Thyroid gland (tissue), 4 donors: Measurements from ENCODE around the gene MICU1.

Experiments used
- POLR2A ChIP-seq, 2 donors: fragments of 450-650 bp; IDR thresholded peaks; one replicate each; pipeline ENCODE4 v1.6.1; 2017; ENCODE audit warnings: antibody characterized with exemption in 2 of 2, mild to moderate bottlenecking in 2 of 2, moderate library complexity in 1 of 2
- TF ChIP-seq, protein P1 (sequence below), 6 experiments: fragments of 200-600 bp in 3 of 6; fragments of 450-650 bp in 3 of 6; sonication (generic) in 3 of 6; IDR thresholded peaks; one replicate each; pipeline ENCODE4 v1.5.1; 2016 to 2019; ENCODE audit warnings: antibody characterized with exemption in 6 of 6, mild to moderate bottlenecking in 2 of 6, inconsistent platforms in 1 of 6, moderate library complexity in 1 of 6

DNA sequence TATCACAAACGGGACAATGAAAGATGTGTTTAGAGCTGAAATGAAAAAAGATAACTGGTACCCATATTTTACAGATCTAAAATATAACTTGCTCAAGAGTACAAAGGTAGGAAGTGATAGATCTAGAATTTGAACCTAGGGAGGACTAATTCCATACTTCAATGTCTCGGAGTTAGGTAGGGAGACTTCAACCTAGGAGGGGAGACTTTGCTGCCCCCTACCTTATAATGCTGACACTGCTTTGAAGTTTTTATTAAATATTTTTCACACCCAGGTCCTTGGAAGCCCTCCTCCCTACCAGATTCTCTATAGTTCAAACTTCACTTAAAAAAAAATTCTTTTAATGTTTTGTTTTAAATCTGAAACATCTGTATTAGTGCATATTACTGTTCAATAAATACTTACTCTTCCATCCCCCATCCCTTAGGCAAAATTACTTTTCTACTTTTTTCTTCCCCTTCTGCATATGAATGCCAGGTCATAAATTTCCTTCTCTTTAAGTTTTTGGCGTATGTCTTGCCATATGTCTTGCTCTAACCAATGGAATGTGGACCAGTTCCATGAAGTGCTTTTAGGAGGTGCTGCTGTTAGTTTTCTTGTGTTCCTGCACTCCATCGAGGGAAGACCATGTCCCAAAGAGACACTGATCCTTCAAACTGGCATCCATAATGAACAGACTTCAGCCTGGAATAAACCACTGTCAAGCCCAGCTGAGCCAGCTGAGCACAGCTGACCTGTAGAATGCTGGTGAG lies 57.8 kb downstream of the MICU1 start:
- TF ChIP-seq, protein P1, sequence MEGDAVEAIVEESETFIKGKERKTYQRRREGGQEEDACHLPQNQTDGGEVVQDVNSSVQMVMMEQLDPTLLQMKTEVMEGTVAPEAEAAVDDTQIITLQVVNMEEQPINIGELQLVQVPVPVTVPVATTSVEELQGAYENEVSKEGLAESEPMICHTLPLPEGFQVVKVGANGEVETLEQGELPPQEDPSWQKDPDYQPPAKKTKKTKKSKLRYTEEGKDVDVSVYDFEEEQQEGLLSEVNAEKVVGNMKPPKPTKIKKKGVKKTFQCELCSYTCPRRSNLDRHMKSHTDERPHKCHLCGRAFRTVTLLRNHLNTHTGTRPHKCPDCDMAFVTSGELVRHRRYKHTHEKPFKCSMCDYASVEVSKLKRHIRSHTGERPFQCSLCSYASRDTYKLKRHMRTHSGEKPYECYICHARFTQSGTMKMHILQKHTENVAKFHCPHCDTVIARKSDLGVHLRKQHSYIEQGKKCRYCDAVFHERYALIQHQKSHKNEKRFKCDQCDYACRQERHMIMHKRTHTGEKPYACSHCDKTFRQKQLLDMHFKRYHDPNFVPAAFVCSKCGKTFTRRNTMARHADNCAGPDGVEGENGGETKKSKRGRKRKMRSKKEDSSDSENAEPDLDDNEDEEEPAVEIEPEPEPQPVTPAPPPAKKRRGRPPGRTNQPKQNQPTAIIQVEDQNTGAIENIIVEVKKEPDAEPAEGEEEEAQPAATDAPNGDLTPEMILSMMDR (IDR thresholded peaks at IDR 0.05), result peak in 1 of 6 experiments; percentile 30
- TF ChIP-seq POLR2A (IDR thresholded peaks at IDR 0.05), result no peak
